Endothelial cell (in vitro differentiated cells): ENCODE results near the gene CD3E. TPM values are rescaled to one million over a fixed set of nuclear protein-coding genes. Genes with fewer than 3 reads are reported as not detected.

ENCODE experiments used
- DNase-seq: peaks from one replicate; pipeline ENCODE4 v3.0.0; 2021; ENCODE audit warnings: low spot score
- H3K27ac Mint-ChIP-seq: one replicate; pipeline ENCODE4 v1.8.0; 2021; ENCODE audit warnings: mixed read lengths, inconsistent platforms; ENCODE audit not compliant: unreplicated experiment
- H3K27me3 Mint-ChIP-seq: one replicate; pipeline ENCODE4 v1.8.0; 2021; ENCODE audit warnings: mild to moderate bottlenecking, moderate library complexity, mixed read lengths, inconsistent platforms; ENCODE audit not compliant: unreplicated experiment
- H3K36me3 Mint-ChIP-seq: one replicate; pipeline ENCODE4 v1.8.0; 2021; ENCODE audit warnings: mild to moderate bottlenecking, low read depth, mixed read lengths, inconsistent platforms; ENCODE audit not compliant: unreplicated experiment
- H3K4me1 Mint-ChIP-seq: one replicate; pipeline ENCODE4 v1.8.0; 2021; ENCODE audit warnings: mild to moderate bottlenecking, mixed read lengths, inconsistent platforms; ENCODE audit not compliant: unreplicated experiment
- H3K4me3 Mint-ChIP-seq: one replicate; pipeline ENCODE4 v1.8.0; 2021; ENCODE audit warnings: mild to moderate bottlenecking, mixed read lengths, inconsistent platforms; ENCODE audit not compliant: unreplicated experiment
- H3K9me3 Mint-ChIP-seq: one replicate; pipeline ENCODE4 v1.8.0; 2021; ENCODE audit warnings: mixed read lengths, inconsistent platforms; ENCODE audit not compliant: unreplicated experiment
- CTCF ChIP-seq: fragments of 200-600 bp; sonication (generic); IDR thresholded peaks from one replicate; pipeline ENCODE4 v1.5.0; 2021; ENCODE audit warnings: antibody characterized with exemption; ENCODE audit not compliant: unreplicated experiment
- total RNA-seq: library from RNA; stranded (reverse); fragmentation: NEBNext Ultra II Directional; extraction: Animal tissue kit (Norgen Biotek cat#: 25700); gene quantifications from one replicate; pipeline ENCODE4 v1.2.1, GENCODE V29; 2021; ENCODE audit not compliant: unreplicated experiment

The CD3E gene
- total RNA-seq, 1 donor from 2014 or later: not detected

GRCh38 chr11:118277312-118277711 is 27.2 kb upstream of the CD3E start:
- no peak overlapping the region for H3K4me3 Mint-ChIP-seq
- no peak overlapping the region for H3K27ac Mint-ChIP-seq
- no peak for TF ChIP-seq CTCF
- no peaks in the 10 kb centered on the region for H3K36me3 Mint-ChIP-seq
- no peak for DNase-seq
- H3K9me3 Mint-ChIP-seq: no peaks in the 10 kb centered on the region
- H3K4me1 Mint-ChIP-seq: peaks cover 23% of the 10 kb centered on the region
- H3K27me3 Mint-ChIP-seq: no peaks in the 10 kb centered on the region

GRCh38 chr11:118281284-118281683 is 23.2 kb upstream of the CD3E start:
- no peak overlapping the region for H3K4me3 Mint-ChIP-seq
- TF ChIP-seq CTCF: no peak
- no peaks in the 10 kb centered on the region for H3K36me3 Mint-ChIP-seq
- no peaks in the 10 kb centered on the region for H3K9me3 Mint-ChIP-seq
- no peak overlapping the region for H3K27ac Mint-ChIP-seq
- peaks cover 7% of the 10 kb centered on the region for H3K4me1 Mint-ChIP-seq
- no peak for DNase-seq
- H3K27me3 Mint-ChIP-seq: no peaks in the 10 kb centered on the region

DNA sequence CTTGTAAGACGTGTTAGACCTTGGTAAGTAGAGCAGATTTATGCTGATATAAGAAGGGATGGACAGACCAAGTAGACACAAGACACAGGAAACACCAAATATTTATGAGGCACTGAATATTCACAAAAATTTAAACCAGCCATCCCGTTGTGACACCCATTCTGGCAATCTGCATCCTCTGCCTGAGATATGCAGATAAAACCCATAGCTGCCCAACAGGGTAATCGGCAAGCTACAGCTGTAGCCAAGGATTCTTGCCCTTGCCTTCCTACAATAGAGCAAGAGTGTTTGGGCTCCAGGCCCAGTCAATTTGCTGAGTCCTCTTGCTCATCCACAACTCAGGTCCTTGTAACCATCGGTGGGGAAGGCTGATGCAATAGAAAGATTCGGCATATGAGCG is 21.9 kb upstream of the CD3E start:
- no peak for TF ChIP-seq CTCF
- H3K27ac Mint-ChIP-seq: no peak overlapping the region
- H3K36me3 Mint-ChIP-seq: no peaks in the 10 kb centered on the region
- H3K4me3 Mint-ChIP-seq: no peak overlapping the region
- no peaks in the 10 kb centered on the region for H3K4me1 Mint-ChIP-seq
- H3K27me3 Mint-ChIP-seq: no peaks in the 10 kb centered on the region
- no peaks in the 10 kb centered on the region for H3K9me3 Mint-ChIP-seq
- DNase-seq: no peak

- no peaks in the 10 kb centered on the region for H3K27me3 Mint-ChIP-seq
These were observed 21.4 kb upstream of the CD3E start for GRCh38 chr11:118283037-118283636.

More at GRCh38 chr11:118283037-118283636, 21.4 kb upstream of the CD3E start:
- Mint-ChIP-seq H3K9me3 (no peaks in the 10 kb centered on the region), H3K27ac (no peak overlapping the region), H3K4me1 (no peaks in the 10 kb centered on the region), H3K4me3 (no peak overlapping the region), H3K36me3 (no peaks in the 10 kb centered on the region)
- DNase-seq: no peak
- no peak for TF ChIP-seq CTCF
